Measurements from ENCODE around the gene ALK.

The ALK gene

DNA sequence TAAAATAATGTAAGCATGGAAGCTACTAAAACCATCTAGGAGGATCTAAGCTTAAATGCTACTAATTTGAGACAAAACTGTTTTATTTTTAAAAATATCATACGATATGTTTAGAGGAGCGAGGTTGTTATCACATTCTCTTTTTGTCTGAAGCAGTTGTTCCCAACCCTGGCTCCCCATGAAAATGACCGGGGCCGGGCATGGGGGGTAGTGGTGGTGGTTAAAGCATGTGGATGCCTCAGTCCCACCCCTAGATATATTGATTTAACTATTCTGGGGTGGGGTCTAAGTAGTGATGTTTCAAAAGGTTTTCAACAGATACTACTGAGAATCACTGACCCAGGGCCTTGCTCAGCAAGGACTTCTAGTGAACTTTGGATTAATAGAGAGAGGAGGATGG, 359.8 kb downstream of the ALK start:
- TF ChIP-seq ZNF350 (tag by site-specific recombination; IDR thresholded peaks at IDR 0.05) = no peak
- TF ChIP-seq OVOL3 (tag by site-specific recombination; IDR thresholded peaks at IDR 0.05) = no peak
- TF ChIP-seq PRDM1 (tag by site-specific recombination; IDR thresholded peaks at IDR 0.05) = no peak
- no peak for TF ChIP-seq ZNF610 (tag by site-specific recombination; IDR thresholded peaks at IDR 0.05; ENCODE audit: borderline replicate concordance)
- TF ChIP-seq, protein P1, sequence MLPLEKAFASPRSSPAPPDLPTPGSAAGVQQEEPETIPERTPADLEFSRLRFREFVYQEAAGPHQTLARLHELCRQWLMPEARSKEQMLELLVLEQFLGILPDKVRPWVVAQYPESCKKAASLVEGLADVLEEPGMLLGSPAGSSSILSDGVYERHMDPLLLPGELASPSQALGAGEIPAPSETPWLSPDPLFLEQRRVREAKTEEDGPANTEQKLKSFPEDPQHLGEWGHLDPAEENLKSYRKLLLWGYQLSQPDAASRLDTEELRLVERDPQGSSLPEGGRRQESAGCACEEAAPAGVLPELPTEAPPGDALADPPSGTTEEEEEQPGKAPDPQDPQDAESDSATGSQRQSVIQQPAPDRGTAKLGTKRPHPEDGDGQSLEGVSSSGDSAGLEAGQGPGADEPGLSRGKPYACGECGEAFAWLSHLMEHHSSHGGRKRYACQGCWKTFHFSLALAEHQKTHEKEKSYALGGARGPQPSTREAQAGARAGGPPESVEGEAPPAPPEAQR (tag by site-specific recombination; IDR thresholded peaks at IDR 0.05) = no peak
- TF ChIP-seq ZSCAN23 (tag by site-specific recombination; IDR thresholded peaks at IDR 0.05) = no peak
- TF ChIP-seq ZNF391 (tag by site-specific recombination; IDR thresholded peaks at IDR 0.05; ENCODE audit: borderline replicate concordance, low read depth) = no peak
- TF ChIP-seq, protein P2, sequence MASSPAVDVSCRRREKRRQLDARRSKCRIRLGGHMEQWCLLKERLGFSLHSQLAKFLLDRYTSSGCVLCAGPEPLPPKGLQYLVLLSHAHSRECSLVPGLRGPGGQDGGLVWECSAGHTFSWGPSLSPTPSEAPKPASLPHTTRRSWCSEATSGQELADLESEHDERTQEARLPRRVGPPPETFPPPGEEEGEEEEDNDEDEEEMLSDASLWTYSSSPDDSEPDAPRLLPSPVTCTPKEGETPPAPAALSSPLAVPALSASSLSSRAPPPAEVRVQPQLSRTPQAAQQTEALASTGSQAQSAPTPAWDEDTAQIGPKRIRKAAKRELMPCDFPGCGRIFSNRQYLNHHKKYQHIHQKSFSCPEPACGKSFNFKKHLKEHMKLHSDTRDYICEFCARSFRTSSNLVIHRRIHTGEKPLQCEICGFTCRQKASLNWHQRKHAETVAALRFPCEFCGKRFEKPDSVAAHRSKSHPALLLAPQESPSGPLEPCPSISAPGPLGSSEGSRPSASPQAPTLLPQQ (tag by site-specific recombination; IDR thresholded peaks at IDR 0.05) = no peak
- TF ChIP-seq, protein P3, sequence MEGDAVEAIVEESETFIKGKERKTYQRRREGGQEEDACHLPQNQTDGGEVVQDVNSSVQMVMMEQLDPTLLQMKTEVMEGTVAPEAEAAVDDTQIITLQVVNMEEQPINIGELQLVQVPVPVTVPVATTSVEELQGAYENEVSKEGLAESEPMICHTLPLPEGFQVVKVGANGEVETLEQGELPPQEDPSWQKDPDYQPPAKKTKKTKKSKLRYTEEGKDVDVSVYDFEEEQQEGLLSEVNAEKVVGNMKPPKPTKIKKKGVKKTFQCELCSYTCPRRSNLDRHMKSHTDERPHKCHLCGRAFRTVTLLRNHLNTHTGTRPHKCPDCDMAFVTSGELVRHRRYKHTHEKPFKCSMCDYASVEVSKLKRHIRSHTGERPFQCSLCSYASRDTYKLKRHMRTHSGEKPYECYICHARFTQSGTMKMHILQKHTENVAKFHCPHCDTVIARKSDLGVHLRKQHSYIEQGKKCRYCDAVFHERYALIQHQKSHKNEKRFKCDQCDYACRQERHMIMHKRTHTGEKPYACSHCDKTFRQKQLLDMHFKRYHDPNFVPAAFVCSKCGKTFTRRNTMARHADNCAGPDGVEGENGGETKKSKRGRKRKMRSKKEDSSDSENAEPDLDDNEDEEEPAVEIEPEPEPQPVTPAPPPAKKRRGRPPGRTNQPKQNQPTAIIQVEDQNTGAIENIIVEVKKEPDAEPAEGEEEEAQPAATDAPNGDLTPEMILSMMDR (tag by site-specific recombination; IDR thresholded peaks at IDR 0.05) = no peak
- TF ChIP-seq, protein P4, sequence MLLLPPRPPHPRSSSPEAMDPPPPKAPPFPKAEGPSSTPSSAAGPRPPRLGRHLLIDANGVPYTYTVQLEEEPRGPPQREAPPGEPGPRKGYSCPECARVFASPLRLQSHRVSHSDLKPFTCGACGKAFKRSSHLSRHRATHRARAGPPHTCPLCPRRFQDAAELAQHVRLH (tag by site-specific recombination; IDR thresholded peaks at IDR 0.05) = no peak
- no peak for TF ChIP-seq ZNF530 (tag by site-specific recombination; IDR thresholded peaks at IDR 0.05; ENCODE audit: low read depth)
- no peak for TF ChIP-seq ZNF114 (tag by site-specific recombination; IDR thresholded peaks at IDR 0.05)
- TF ChIP-seq ZBTB7A (tag by site-specific recombination; IDR thresholded peaks at IDR 0.05; ENCODE audit: low read depth) = no peak
- no peak for TF ChIP-seq ZNF521 (tag by site-specific recombination; IDR thresholded peaks at IDR 0.05)
- TF ChIP-seq, protein P5, sequence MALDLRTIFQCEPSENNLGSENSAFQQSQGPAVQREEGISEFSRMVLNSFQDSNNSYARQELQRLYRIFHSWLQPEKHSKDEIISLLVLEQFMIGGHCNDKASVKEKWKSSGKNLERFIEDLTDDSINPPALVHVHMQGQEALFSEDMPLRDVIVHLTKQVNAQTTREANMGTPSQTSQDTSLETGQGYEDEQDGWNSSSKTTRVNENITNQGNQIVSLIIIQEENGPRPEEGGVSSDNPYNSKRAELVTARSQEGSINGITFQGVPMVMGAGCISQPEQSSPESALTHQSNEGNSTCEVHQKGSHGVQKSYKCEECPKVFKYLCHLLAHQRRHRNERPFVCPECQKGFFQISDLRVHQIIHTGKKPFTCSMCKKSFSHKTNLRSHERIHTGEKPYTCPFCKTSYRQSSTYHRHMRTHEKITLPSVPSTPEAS (tag by site-specific recombination; IDR thresholded peaks at IDR 0.05) = no peak
- TF ChIP-seq, protein P6, sequence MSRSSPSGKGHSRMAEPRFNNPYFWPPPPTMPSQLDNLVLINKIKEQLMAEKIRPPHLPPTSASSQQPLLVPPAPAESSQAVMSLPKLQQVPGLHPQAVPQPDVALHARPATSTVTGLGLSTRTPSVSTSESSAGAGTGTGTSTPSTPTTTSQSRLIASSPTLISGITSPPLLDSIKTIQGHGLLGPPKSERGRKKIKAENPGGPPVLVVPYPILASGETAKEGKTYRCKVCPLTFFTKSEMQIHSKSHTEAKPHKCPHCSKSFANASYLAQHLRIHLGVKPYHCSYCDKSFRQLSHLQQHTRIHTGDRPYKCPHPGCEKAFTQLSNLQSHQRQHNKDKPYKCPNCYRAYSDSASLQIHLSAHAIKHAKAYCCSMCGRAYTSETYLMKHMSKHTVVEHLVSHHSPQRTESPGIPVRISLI (tag by site-specific recombination; IDR thresholded peaks at IDR 0.05) = no peak
- TF ChIP-seq, protein P7, sequence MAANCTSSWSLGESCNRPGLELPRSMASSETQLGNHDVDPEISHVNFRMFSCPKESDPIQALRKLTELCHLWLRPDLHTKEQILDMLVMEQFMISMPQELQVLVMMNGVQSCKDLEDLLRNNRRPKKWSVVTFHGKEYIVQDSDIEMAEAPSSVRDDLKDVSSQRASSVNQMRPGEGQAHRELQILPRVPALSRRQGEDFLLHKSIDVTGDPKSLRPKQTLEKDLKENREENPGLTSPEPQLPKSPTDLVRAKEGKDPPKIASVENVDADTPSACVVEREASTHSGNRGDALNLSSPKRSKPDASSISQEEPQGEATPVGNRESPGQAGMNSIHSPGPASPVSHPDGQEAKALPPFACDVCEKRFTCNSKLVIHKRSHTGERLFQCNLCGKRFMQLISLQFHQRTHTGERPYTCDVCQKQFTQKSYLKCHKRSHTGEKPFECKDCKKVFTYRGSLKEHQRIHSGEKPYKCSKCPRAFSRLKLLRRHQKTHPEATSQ (tag by site-specific recombination; IDR thresholded peaks at IDR 0.05) = no peak
- no peak for TF ChIP-seq SP2 (tag by site-specific recombination; IDR thresholded peaks at IDR 0.05)
- TF ChIP-seq ZNF404 (tag by site-specific recombination; IDR thresholded peaks at IDR 0.05) = no peak
- no peak for TF ChIP-seq ZNF341 (tag by site-specific recombination; IDR thresholded peaks at IDR 0.05; ENCODE audit: low read depth)
- POLR2A ChIA-PET = no interaction called here

More for the DNA sequence above, 359.8 kb downstream of the ALK start:
- CTCF ChIA-PET = no interaction called here
- H3K4me3 ChIP-seq (ENCODE audit: low read depth, low read length) = no peak overlapping the region
- H3K4me1 ChIP-seq (ENCODE audit: control insufficient read depth, insufficient read depth, low read length) = no peaks in the 10 kb centered on the region
- H3K36me3 ChIP-seq (ENCODE audit: control insufficient read depth in 2 of 2, insufficient read depth in 1 of 2, low read length in 2 of 2) = no peaks in the 10 kb centered on the region
- no peaks in the 10 kb centered on the region; the same call in 1 of the 2 replicates for H3K9me3 ChIP-seq (ENCODE audit: control insufficient read depth, insufficient read depth, low read depth, low read length)
- no peak overlapping the region for H3K27ac ChIP-seq (ENCODE audit: extremely low read depth, low read depth, low read length)

Measured in HEK293 (cell line).